ENCODE data around the gene TOP1. TPM values are rescaled to one million over a fixed set of nuclear protein-coding genes. Genes with fewer than 3 reads are reported as not detected.

Gene TOP1
- total and polyA plus RNA-seq, 2 of the 4 experiments (the other 2 are of a cell fraction): 14.0 to 21.5 TPM

DNA sequence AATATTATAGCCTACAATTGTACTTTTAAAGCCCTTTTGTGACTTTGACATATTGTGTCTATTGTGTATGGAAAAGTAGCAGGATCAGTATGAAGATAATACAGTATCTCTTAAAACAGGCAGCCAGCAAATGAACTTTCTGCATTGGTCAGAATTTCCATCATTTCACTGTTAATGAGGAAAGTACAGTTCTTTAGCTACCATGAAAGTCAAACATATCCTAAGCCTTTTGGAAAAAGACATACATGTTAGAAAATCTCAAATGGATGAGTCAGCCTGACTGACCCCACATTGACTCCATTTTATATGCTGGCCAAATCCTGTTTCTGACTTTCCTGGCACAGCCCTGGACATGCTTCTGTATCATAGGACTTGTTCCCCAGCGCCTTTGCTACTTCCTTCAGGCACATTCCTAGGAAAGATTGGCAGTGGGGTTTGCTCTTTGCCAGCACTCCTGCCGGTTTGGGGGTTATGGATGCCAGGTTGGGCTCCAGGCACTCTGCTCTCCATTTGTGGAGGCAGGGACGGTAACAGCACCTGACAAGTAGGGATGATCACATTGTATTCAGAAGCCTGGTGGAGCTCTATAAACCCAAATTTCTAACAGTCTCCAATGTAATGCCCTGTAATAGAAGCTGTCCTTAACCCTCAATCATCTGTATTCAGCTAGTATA lies 43.7 kb downstream of the TOP1 start:
- no peaks in the 10 kb centered on the region for H3K27me3 ChIP-seq (ENCODE audit: control insufficient read depth, insufficient read depth, low read length)
- H3K27ac ChIP-seq (ENCODE audit: insufficient read depth, low read length): peak overlapping the region; percentile 62
- dilution Hi-C loops (cut with HindIII; ENCODE audit: low sequenced_read_pairs, unreplicated experiment): no loop called here
- no peak overlapping the region for H3K4me3 ChIP-seq (ENCODE audit: insufficient read depth, low read depth, low read length)
- CTCF ChIA-PET: no interaction called here
- DNase-seq (peak; percentile 88), ATAC-seq (ENCODE audit: low read depth) (peak; percentile 82)
- H3K9ac ChIP-seq (ENCODE audit: low read depth, low read length): no peak overlapping the region
- H4K91ac ChIP-seq (ENCODE audit: insufficient read depth, low read depth, low read length): no peak overlapping the region
- H3K18ac ChIP-seq (ENCODE audit: low read depth, low read length): peak overlapping the region; percentile 16
- peaks cover 53 to 87% of the 10 kb centered on the region in 2 experiments for H3K79me1 ChIP-seq (ENCODE audit: low read depth in 1 of 2, low read length in 2 of 2)
- H3K56ac ChIP-seq (ENCODE audit: extremely low read depth, insufficient read depth, low read length): no peak overlapping the region
- H2AK9ac ChIP-seq (replicated peaks; ENCODE audit: low read depth, low read length, poor library complexity): peak overlapping the region; percentile 2
- no peak overlapping the region for H2BK15ac ChIP-seq (ENCODE audit: low read depth, low read length)
- H4K8ac ChIP-seq (ENCODE audit: low read depth in 2 of 2, low read length in 2 of 2): peak overlapping the region in 1 of 2 experiments; percentile 4; a peak in 1 of 4 replicates
- no peak overlapping the region for H4K5ac ChIP-seq (ENCODE audit: low read depth, low read length)
- in situ Hi-C loops (cut with MboI; ENCODE audit: low sequenced_read_pairs): no loop called here
- 0 out of 2 replicates have a peak, but pooled peaks have one; percentile 31 for TF ChIP-seq FOS (IDR thresholded peaks at IDR 0.05; ENCODE audit: low read depth, low read length)
- TF ChIP-seq, protein P1, sequence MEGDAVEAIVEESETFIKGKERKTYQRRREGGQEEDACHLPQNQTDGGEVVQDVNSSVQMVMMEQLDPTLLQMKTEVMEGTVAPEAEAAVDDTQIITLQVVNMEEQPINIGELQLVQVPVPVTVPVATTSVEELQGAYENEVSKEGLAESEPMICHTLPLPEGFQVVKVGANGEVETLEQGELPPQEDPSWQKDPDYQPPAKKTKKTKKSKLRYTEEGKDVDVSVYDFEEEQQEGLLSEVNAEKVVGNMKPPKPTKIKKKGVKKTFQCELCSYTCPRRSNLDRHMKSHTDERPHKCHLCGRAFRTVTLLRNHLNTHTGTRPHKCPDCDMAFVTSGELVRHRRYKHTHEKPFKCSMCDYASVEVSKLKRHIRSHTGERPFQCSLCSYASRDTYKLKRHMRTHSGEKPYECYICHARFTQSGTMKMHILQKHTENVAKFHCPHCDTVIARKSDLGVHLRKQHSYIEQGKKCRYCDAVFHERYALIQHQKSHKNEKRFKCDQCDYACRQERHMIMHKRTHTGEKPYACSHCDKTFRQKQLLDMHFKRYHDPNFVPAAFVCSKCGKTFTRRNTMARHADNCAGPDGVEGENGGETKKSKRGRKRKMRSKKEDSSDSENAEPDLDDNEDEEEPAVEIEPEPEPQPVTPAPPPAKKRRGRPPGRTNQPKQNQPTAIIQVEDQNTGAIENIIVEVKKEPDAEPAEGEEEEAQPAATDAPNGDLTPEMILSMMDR (conservative IDR thresholded peaks at IDR 0.05; ENCODE audit: low read depth, low read length): no peak
- WGBS, 2 experiments (ENCODE audit: extremely low coverage in 2 of 2, insufficient read length in 1 of 2): no CpG with 5 or more reads among the region's 3 CpGs
- peak overlapping the region; percentile 39; the same call in 1 of the 2 replicates for H3K4ac ChIP-seq (ENCODE audit: low read depth, low read length)
- no TSS peak for BruUV-seq (replicated peaks)
- no peak overlapping the region for H2AFZ ChIP-seq (replicated peaks; ENCODE audit: low read length, poor library complexity)
- H3K36me3 ChIP-seq (ENCODE audit: control insufficient read depth, insufficient read depth, low read length): peaks cover 19% of the 10 kb centered on the region
- POLR2A ChIA-PET (ENCODE audit: unreplicated experiment): interaction anchor here (0.6 kb wide), 1 partner anchor 84 kb away, joined by 11 read pairs; no protein-coding TSS in a partner anchor
- H2BK120ac ChIP-seq (ENCODE audit: low read depth, low read length): peak overlapping the region; percentile 15; the same call in 1 of the 2 replicates
- H2BK5ac ChIP-seq (ENCODE audit: low read depth, low read length, poor library complexity, severe bottlenecking): peak overlapping the region; percentile 45
- H3K4me1 ChIP-seq (ENCODE audit: control insufficient read depth, insufficient read depth, low read length): peaks cover 22% of the 10 kb centered on the region
- peak overlapping the region; percentile 39 for H3K4me2 ChIP-seq (ENCODE audit: low read depth, low read length)
- 0 out of 2 replicates have a peak overlapping the region, but pooled peaks have one; percentile 0 for H3K23ac ChIP-seq (ENCODE audit: low read depth, low read length)
- no peak overlapping the region for H2BK20ac ChIP-seq (ENCODE audit: low read depth, low read length)
- intact Hi-C loops (cut with micrococcal nuclease): no loop called here
- H2AK5ac ChIP-seq (ENCODE audit: low read depth, low read length): 0 out of 2 replicates have a peak overlapping the region, but pooled peaks have one; percentile 22
- peak overlapping the region; percentile 28 for H3K14ac ChIP-seq (replicated peaks; ENCODE audit: low read depth, low read length)
- no peaks in the 10 kb centered on the region for H3K9me3 ChIP-seq (ENCODE audit: control insufficient read depth, insufficient read depth, low read length)
- peaks cover 53% of the 10 kb centered on the region; the same call in 1 of the 2 replicates for H4K20me1 ChIP-seq (ENCODE audit: insufficient read depth, low read length)
- peaks cover 10% of the 10 kb centered on the region for H3K9me1 ChIP-seq (ENCODE audit: insufficient read depth, low read length)
